HepG2 (cell line): Measurements from ENCODE around the gene MLX. TPM values are rescaled to one million over a fixed set of nuclear protein-coding genes. Genes with fewer than 3 reads are reported as not detected.

Source experiments
- ATF7 ChIP-seq, 2 experiments: fragments of 450-650 bp in 1 of 2; sonication (generic) in 1 of 2; formaldehyde crosslinking in 1 of 2; IDR thresholded peaks; 2 replicates each; pipeline versions ENCODE4 v1.4.0 to v1.6.1; 2016 to 2020; ENCODE audit warnings: antibody characterized with exemption in 1 of 2, mild to moderate bottlenecking in 1 of 2, missing genetic modification reagents in 1 of 2
- ERF ChIP-seq: IDR thresholded peaks from 2 replicates; pipeline ENCODE4 v1.6.1; 2018; ENCODE audit warnings: missing biosample characterization, missing genetic modification reagents
- GATA4 ChIP-seq: sonication (generic); IDR thresholded peaks from 2 replicates; pipeline ENCODE4 v1.6.1; 2016; ENCODE audit warnings: antibody characterized with exemption, low read depth, borderline replicate concordance
- GATAD1 ChIP-seq: IDR thresholded peaks from 2 replicates; pipeline ENCODE4 v1.6.1; 2016; ENCODE audit warnings: missing genetic modification reagents, missing compliant biosample characterization
- HES4 ChIP-seq: sonication (generic); formaldehyde crosslinking; IDR thresholded peaks from 2 replicates; pipeline ENCODE4 v1.9.0; 2021; ENCODE audit warnings: mild to moderate bottlenecking, missing genetic modification reagents, borderline replicate concordance
- HMG20B ChIP-seq: conservative IDR thresholded peaks from 2 replicates; pipeline ENCODE4 v1.6.1; 2016; ENCODE audit warnings: missing genetic modification reagents, missing compliant biosample characterization
- KDM3A ChIP-seq: IDR thresholded peaks from 2 replicates; pipeline ENCODE4 v1.6.1; 2018; ENCODE audit warnings: low read depth, missing compliant biosample characterization
- KLF12 ChIP-seq: sonication (generic); formaldehyde crosslinking; IDR thresholded peaks from 2 replicates; pipeline ENCODE4 v1.4.0; 2020; ENCODE audit warnings: missing genetic modification reagents, borderline replicate concordance
- MIXL1 ChIP-seq: IDR thresholded peaks from 2 replicates; pipeline ENCODE4 v1.6.1; 2016
- NFYB ChIP-seq: sonication (generic); formaldehyde crosslinking; IDR thresholded peaks from 2 replicates; pipeline ENCODE4 v1.4.0; 2020; ENCODE audit warnings: missing genetic modification reagents
- PRPF4 ChIP-seq: fragments of 200-400 bp; formaldehyde crosslinking; IDR thresholded peaks from 2 replicates; pipeline ENCODE4 v1.6.1; 2016; ENCODE audit warnings: low read length, low read depth; ENCODE audit not compliant: poor library complexity, severe bottlenecking
- RAD21 ChIP-seq: fragments of 450-650 bp; formaldehyde crosslinking; IDR thresholded peaks from 2 replicates; pipeline ENCODE4 v1.5.0; 2020; ENCODE audit warnings: mild to moderate bottlenecking
- RARA ChIP-seq: IDR thresholded peaks from 2 replicates; pipeline ENCODE4 v1.6.1; 2016; ENCODE audit warnings: missing genetic modification reagents, missing compliant biosample characterization
- RARG ChIP-seq: sonication (generic); formaldehyde crosslinking; IDR thresholded peaks from 2 replicates; pipeline ENCODE4 v1.4.0; 2020; ENCODE audit warnings: low read depth, mild to moderate bottlenecking, missing genetic modification reagents
- REXO4 ChIP-seq: sonication (generic); formaldehyde crosslinking; IDR thresholded peaks from 2 replicates; pipeline ENCODE4 v1.8.0; 2022; ENCODE audit warnings: missing genetic modification reagents, mild to moderate bottlenecking, borderline replicate concordance
- RFX1 ChIP-seq: fragments of 450-650 bp; IDR thresholded peaks from 2 replicates; pipeline ENCODE4 v1.6.1; 2017
- STAT5B ChIP-seq: sonication (generic); formaldehyde crosslinking; IDR thresholded peaks from 2 replicates; pipeline ENCODE4 v1.4.0; 2020; ENCODE audit warnings: missing genetic modification reagents
- WIZ ChIP-seq: sonication (generic); formaldehyde crosslinking; IDR thresholded peaks from 2 replicates; pipeline ENCODE4 v1.5.1; 2020; ENCODE audit warnings: mild to moderate bottlenecking, missing genetic modification reagents
- ZBTB3 ChIP-seq: sonication (generic); formaldehyde crosslinking; IDR thresholded peaks from 2 replicates; pipeline ENCODE4 v1.4.0; 2020; ENCODE audit warnings: low read depth, mild to moderate bottlenecking, moderate library complexity, missing genetic modification reagents, borderline replicate concordance
- ZNF225 ChIP-seq: sonication (generic); formaldehyde crosslinking; IDR thresholded peaks from 2 replicates; pipeline ENCODE4 v1.4.0; 2020; ENCODE audit warnings: mild to moderate bottlenecking, missing genetic modification reagents
- ZNF335 ChIP-seq: sonication (generic); formaldehyde crosslinking; IDR thresholded peaks from 2 replicates; pipeline ENCODE4 v1.4.0; 2020; ENCODE audit warnings: missing genetic modification reagents
- ZNF644 ChIP-seq: IDR thresholded peaks from 2 replicates; pipeline ENCODE4 v1.6.1; 2016; ENCODE audit warnings: low read depth
- ZZZ3 ChIP-seq: sonication (generic); formaldehyde crosslinking; IDR thresholded peaks from 2 replicates; pipeline ENCODE4 v1.4.0; 2020; ENCODE audit warnings: missing genetic modification reagents, mild to moderate bottlenecking, borderline replicate concordance
- polyA plus RNA-seq, 8 experiments: library from polyadenylated mRNA; depleted of rRNA in 3 of 8; stranded (reverse) in 7 of 8; unstranded in 1 of 8; fragments of >200 nt; fragmentation: Illumina TruSeq in 4 of 8; extraction: Trizol in 4 of 8; gene quantifications; 2 replicates each; pipeline versions ENCODE4 v1.2.1 to v1.2.3, GENCODE V29; 2011 to 2016; ENCODE audit warnings: low read depth in 4 of 8, missing spikeins in 1 of 8, mixed read lengths in 1 of 8; ENCODE audit not compliant: insufficient read depth in 1 of 8
- total RNA-seq, 5 experiments: library from RNA; depleted of rRNA; stranded (reverse); fragments of >200 nt; fragmentation: Illumina TruSeq; extraction: Trizol; gene quantifications; 2 replicates each; pipeline ENCODE4 v1.2.3, GENCODE V29; 2016; ENCODE audit warnings: low read depth in 1 of 5
- TF ChIP-seq, protein P1 (sequence below): sonication (generic); formaldehyde crosslinking; IDR thresholded peaks from 2 replicates; pipeline ENCODE4 v1.5.0; 2020; ENCODE audit warnings: mild to moderate bottlenecking, missing genetic modification reagents, borderline replicate concordance
- TF ChIP-seq, protein P2 (sequence below): sonication (generic); formaldehyde crosslinking; IDR thresholded peaks from 2 replicates; pipeline ENCODE4 v1.4.0; 2020; ENCODE audit warnings: missing genetic modification reagents
- TF ChIP-seq, protein P3 (sequence below): sonication (generic); formaldehyde crosslinking; IDR thresholded peaks from 2 replicates; pipeline ENCODE4 v1.8.0; 2022; ENCODE audit warnings: mild to moderate bottlenecking, missing genetic modification reagents, moderate library complexity
- TF ChIP-seq, protein P4 (sequence below): sonication (generic); formaldehyde crosslinking; IDR thresholded peaks from 2 replicates; pipeline ENCODE4 v1.5.0; 2020; ENCODE audit warnings: missing genetic modification reagents

MLX gene
- total and polyA plus RNA-seq, 2 of the 13 experiments (the other 11 are each of a cell fraction or from before 2014, with no cell fraction given): 38.9 to 74.4 TPM

DNA sequence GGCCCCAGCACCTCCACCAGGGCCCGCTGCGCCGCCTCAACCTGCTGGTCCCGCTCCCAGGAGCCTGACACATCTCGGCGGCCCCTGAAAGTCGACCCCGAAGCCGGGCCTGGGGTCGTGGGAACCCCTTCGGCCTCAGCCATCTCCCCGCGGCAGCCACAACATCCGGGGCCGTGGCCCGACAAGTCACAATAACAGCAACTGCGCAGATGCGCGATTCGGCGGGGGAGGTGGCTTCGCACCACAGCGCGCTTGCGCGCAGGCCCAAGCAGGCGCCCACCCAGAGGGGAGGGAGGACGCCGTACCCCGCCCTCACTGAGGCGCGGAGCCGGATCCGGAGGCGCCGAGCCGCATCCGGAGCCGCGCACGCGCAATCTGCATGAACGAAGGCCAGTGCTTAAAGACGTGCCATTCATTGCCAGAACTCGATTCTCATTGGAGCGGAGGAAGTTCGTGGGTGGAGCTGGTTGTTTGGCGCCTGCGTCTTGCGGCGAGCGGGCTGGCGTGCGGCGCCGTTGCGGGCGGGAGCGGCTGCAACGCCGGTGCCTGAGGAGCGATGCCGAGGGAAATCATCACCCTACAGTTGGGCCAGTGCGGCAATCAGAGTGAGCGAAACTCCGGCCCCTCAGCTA lies 42.4 kb downstream of the MLX start, which contains the start of the genes RETREG3 and TUBG1 (continued):
- no peak for TF ChIP-seq ZZZ3
- peak; percentile 49; the same call in 1 of the 2 replicates for TF ChIP-seq RARA (CRISPR knock-in tag)
- no peak for TF ChIP-seq PRPF4
- peak; percentile 81 for TF ChIP-seq RAD21 (CRISPR knock-in tag)
- TF ChIP-seq ZNF225 (CRISPR knock-in tag): no peak
- TF ChIP-seq ZNF644 (CRISPR knock-in tag): no peak
- TF ChIP-seq ERF (CRISPR knock-in tag): 0 out of 2 replicates have a peak, but pooled peaks have one; percentile 24
- peak; percentile 20 for TF ChIP-seq WIZ (CRISPR knock-in tag)
- no peak for TF ChIP-seq REXO4 (CRISPR knock-in tag)
- TF ChIP-seq RARG (CRISPR knock-in tag): no peak
- TF ChIP-seq MIXL1 (CRISPR knock-in tag): peak; percentile 35; the same call in 1 of the 2 replicates
- peak; percentile 79 for TF ChIP-seq GATAD1 (CRISPR knock-in tag)
- 0 out of 2 replicates have a peak, but pooled peaks have one; percentile 35 for TF ChIP-seq HMG20B (CRISPR knock-in tag)
- peak; percentile 85 for TF ChIP-seq GATA4
- TF ChIP-seq ZNF335 (CRISPR knock-in tag): no peak; the same call in 1 of the 2 replicates
- peak; percentile 66 for TF ChIP-seq KLF12 (CRISPR knock-in tag)
- peak; percentile 73 for TF ChIP-seq KDM3A (CRISPR knock-in tag)
- TF ChIP-seq RFX1: no peak
- TF ChIP-seq, protein P1, sequence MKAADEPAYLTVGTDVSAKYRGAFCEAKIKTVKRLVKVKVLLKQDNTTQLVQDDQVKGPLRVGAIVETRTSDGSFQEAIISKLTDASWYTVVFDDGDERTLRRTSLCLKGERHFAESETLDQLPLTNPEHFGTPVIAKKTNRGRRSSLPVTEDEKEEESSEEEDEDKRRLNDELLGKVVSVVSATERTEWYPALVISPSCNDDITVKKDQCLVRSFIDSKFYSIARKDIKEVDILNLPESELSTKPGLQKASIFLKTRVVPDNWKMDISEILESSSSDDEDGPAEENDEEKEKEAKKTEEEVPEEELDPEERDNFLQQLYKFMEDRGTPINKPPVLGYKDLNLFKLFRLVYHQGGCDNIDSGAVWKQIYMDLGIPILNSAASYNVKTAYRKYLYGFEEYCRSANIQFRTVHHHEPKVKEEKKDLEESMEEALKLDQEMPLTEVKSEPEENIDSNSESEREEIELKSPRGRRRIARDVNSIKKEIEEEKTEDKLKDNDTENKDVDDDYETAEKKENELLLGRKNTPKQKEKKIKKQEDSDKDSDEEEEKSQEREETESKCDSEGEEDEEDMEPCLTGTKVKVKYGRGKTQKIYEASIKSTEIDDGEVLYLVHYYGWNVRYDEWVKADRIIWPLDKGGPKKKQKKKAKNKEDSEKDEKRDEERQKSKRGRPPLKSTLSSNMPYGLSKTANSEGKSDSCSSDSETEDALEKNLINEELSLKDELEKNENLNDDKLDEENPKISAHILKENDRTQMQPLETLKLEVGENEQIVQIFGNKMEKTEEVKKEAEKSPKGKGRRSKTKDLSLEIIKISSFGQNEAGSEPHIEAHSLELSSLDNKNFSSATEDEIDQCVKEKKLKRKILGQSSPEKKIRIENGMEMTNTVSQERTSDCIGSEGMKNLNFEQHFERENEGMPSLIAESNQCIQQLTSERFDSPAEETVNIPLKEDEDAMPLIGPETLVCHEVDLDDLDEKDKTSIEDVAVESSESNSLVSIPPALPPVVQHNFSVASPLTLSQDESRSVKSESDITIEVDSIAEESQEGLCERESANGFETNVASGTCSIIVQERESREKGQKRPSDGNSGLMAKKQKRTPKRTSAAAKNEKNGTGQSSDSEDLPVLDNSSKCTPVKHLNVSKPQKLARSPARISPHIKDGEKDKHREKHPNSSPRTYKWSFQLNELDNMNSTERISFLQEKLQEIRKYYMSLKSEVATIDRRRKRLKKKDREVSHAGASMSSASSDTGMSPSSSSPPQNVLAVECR: peak; percentile 85; the same call in 1 of the 2 replicates
- TF ChIP-seq, protein P2, sequence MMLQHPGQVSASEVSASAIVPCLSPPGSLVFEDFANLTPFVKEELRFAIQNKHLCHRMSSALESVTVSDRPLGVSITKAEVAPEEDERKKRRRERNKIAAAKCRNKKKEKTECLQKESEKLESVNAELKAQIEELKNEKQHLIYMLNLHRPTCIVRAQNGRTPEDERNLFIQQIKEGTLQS (CRISPR knock-in tag): no peak
- TF ChIP-seq NFYB (CRISPR knock-in tag): peak; percentile 85
- TF ChIP-seq STAT5B: no peak
- TF ChIP-seq, protein P3, sequence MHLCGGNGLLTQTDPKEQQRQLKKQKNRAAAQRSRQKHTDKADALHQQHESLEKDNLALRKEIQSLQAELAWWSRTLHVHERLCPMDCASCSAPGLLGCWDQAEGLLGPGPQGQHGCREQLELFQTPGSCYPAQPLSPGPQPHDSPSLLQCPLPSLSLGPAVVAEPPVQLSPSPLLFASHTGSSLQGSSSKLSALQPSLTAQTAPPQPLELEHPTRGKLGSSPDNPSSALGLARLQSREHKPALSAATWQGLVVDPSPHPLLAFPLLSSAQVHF (CRISPR knock-in tag): no peak
- TF ChIP-seq, protein P4, sequence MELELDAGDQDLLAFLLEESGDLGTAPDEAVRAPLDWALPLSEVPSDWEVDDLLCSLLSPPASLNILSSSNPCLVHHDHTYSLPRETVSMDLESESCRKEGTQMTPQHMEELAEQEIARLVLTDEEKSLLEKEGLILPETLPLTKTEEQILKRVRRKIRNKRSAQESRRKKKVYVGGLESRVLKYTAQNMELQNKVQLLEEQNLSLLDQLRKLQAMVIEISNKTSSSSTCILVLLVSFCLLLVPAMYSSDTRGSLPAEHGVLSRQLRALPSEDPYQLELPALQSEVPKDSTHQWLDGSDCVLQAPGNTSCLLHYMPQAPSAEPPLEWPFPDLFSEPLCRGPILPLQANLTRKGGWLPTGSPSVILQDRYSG (CRISPR knock-in tag): peak; percentile 84; the same call in 1 of the 2 replicates
- TF ChIP-seq ZBTB3: peak; percentile 31; the same call in 1 of the 2 replicates
- no peak for TF ChIP-seq ATF7 (IDR thresholded peaks at IDR 0.05)
- no peak for TF ChIP-seq ATF7 (CRISPR knock-in tag; IDR thresholded peaks at IDR 0.05)
- no peak for TF ChIP-seq HES4
